Renal pelvis (tissue), 4 donors: ENCODE measurements around the gene PDLIM1. TPM values are rescaled to one million over a fixed set of nuclear protein-coding genes. Genes with fewer than 3 reads are reported as not detected.
"Not testable (repeated sequence)": the region's sequence is repeated elsewhere in the genome, so short reads cannot be mapped to it uniquely, and the experiment has no call there.

ENCODE experiments used
- DNase-seq: peaks from one replicate; pipeline ENCODE4 v3.0.0-alpha.2; 2013
- polyA plus RNA-seq, 3 donors: library from polyadenylated mRNA; unstranded; fragments of 120-200 nt; gene quantifications; one replicate each; pipeline ENCODE4 v1.2.1, GENCODE V29; 2013; ENCODE audit not compliant: insufficient read length in 3 of 3

Gene PDLIM1
- polyA plus RNA-seq, 3 donors: 63.3 to 84.3 (median 83.7) TPM

GRCh38 chr10:95214793-95215192, 76.0 kb downstream of the PDLIM1 start:
- DNase-seq: no peak

GRCh38 chr10:95214369-95214768, 76.4 kb downstream of the PDLIM1 start:
- DNase-seq: no peak

GRCh38 chr10:95211606-95212279, 79.1 kb downstream of the PDLIM1 start:
- DNase-seq: no peak

GRCh38 chr10:95209509-95210127, 81.2 kb downstream of the PDLIM1 start:
- DNase-seq: no peak

GRCh38 chr10:95208702-95209391, 82.0 kb downstream of the PDLIM1 start:
- DNase-seq: no peak

- not testable (repeated sequence) for DNase-seq
Observed at GRCh38 chr10:95202865-95203264, 87.9 kb downstream of the PDLIM1 start.

- no peak for DNase-seq
Observed at GRCh38 chr10:95201736-95202135, 89.1 kb downstream of the PDLIM1 start.

GRCh38 chr10:95196046-95196445, 94.8 kb downstream of the PDLIM1 start:
- no peak for DNase-seq

- no peak for DNase-seq
Observed at GRCh38 chr10:95193944-95194343, 96.9 kb downstream of the PDLIM1 start, which contains the start of gene ACSM6. Gene ACSM6, plus strand, starts transcription at chr10:95194238. Its CDS starts 248 bp downstream, at chr10:95194486.

GRCh38 chr10:95188593-95188992, 102.2 kb downstream of the PDLIM1 start:
- no peak for DNase-seq

- no peak for DNase-seq
Observed at GRCh38 chr10:95187617-95188016, 103.2 kb downstream of the PDLIM1 start.

Other genes starting within 250 kb of the PDLIM1 start
- gene CYP2C8, start 221.5 kb downstream of the PDLIM1 start, polyA plus RNA-seq: 1 to 10 TPM; 2.3 to 7.4 (median 3.0) TPM
- under 1 TPM; 0.14 to 0.30 (median 0.23) TPM for gene ACSM6, start 96.8 kb downstream of the PDLIM1 start, polyA plus RNA-seq